Activated CD8-positive, alpha-beta T cell treated with anti-CD3 and anti-CD28 coated beads, Interleukin-2, amount 10 ng/mL, durations not matched to agents 7 days and 5 days (primary cell): ENCODE data around the gene MINAR1. TPM values are rescaled to one million over a fixed set of nuclear protein-coding genes. Genes with fewer than 3 reads are reported as not detected.
A peak's percentile ranks its signal among the peaks of the same experiment; 100 is the strongest.
"Not testable (repeated sequence)": the region's sequence is repeated elsewhere in the genome, so short reads cannot be mapped to it uniquely, and the experiment has no call there.

Experiments used
- ATAC-seq: fragments of 150-1000 bp; cut with Tn5 transposase; one replicate; pipeline ENCODE4 v1.10.0; 2021; ENCODE audit warnings: moderate library complexity
- CTCF ChIA-PET: fragments of 350-600 bp; sonication (Branson Sonifier 250); formaldehyde crosslinking; loops from one replicate; lab custom pipeline; 2021; ENCODE audit warnings: antibody characterized with exemption; lab: Charles Lee
- POLR2A ChIA-PET: fragments of 350-600 bp; sonication (Branson Sonifier 250); formaldehyde crosslinking; loops from one replicate; lab custom pipeline; 2021; ENCODE audit warnings: antibody characterized with exemption; lab: Charles Lee
- DNase-seq: peaks from one replicate; pipeline ENCODE4 v3.0.0-alpha.2; 2020
- H3K27ac Mint-ChIP-seq: one replicate; pipeline ENCODE4 v1.8.0; 2021; ENCODE audit warnings: mild to moderate bottlenecking, mixed read lengths
- H3K27me3 Mint-ChIP-seq: one replicate; pipeline ENCODE4 v1.8.0; 2021; ENCODE audit warnings: low read depth, mixed read lengths
- H3K36me3 Mint-ChIP-seq: one replicate; pipeline ENCODE4 v1.8.0; 2021; ENCODE audit warnings: low read depth, mixed read lengths
- H3K4me1 Mint-ChIP-seq: one replicate; pipeline ENCODE4 v1.8.0; 2021; ENCODE audit warnings: low read depth, mixed read lengths
- H3K4me3 Mint-ChIP-seq: one replicate; pipeline ENCODE4 v1.8.0; 2021; ENCODE audit warnings: mild to moderate bottlenecking, mixed read lengths
- H3K9me3 Mint-ChIP-seq: one replicate; pipeline ENCODE4 v1.8.0; 2022; ENCODE audit warnings: mixed read lengths; ENCODE audit not compliant: insufficient read depth
- total RNA-seq, 2 experiments: library from RNA; stranded (reverse); gene quantifications; one replicate each; pipeline ENCODE4 v1.2.3, GENCODE V29; 2021

MINAR1 gene
- total RNA-seq, 2 experiments from 2014 or later: 0.57 to 0.71 TPM

DNA sequence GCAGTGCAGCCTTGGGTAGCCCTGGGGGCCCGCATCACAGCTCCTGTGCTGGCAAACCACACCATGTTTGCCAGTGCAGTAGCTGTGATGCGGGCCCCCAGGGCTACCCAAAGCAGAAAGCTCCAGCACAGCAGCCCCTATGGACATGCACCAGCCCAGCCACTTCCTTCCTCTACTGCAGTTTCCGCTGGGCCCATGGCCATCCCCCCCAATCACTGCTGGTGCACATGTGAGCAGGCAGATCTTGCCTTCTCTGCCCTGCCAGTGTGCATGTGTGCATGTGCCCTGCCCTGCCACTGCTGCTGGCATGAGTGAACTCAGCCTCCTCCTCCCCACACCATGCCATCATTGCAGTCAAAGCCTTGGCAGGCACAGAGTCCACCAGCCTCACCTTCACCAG lies 20.1 kb upstream of the MINAR1 start:
- ATAC-seq: no peak
- POLR2A ChIA-PET: no interaction called here

DNA sequence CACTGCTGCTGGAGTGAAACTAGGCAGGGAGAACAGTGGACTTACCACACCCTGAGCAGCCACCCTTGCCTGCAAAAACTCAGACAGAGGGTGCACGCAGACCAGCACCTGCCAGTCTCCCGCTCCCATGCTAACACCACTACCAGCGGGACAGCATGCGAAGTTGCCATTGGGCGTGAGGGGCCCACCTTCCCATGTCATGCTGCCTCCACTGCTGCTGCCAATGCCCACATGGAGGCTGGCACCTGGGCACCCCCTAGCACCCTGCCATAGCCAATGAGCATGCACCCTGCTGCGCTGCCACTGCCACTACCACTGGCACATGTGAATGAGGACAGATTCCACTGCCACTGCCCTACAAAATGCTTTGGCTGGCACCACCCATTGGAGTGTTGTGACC lies 19.7 kb upstream of the MINAR1 start:
- Mint-ChIP-seq H3K4me3 (no peak overlapping the region), H3K27me3 (no peaks in the 10 kb centered on the region), H3K27ac (no peak overlapping the region), H3K9me3 (no peaks in the 10 kb centered on the region), H3K36me3 (no peaks in the 10 kb centered on the region), H3K4me1 (no peaks in the 10 kb centered on the region)
- ChIA-PET POLR2A (no interaction called here), CTCF (no interaction called here)
- DNase-seq: no peak
- no peak for ATAC-seq

More for the DNA sequence above, 20.1 kb upstream of the MINAR1 start:
- CTCF ChIA-PET: no interaction called here
- Mint-ChIP-seq H3K36me3 (no peaks in the 10 kb centered on the region), H3K4me3 (no peak overlapping the region), H3K27ac (no peak overlapping the region), H3K9me3 (no peaks in the 10 kb centered on the region), H3K27me3 (no peaks in the 10 kb centered on the region), H3K4me1 (no peaks in the 10 kb centered on the region)
- DNase-seq: no peak

DNA sequence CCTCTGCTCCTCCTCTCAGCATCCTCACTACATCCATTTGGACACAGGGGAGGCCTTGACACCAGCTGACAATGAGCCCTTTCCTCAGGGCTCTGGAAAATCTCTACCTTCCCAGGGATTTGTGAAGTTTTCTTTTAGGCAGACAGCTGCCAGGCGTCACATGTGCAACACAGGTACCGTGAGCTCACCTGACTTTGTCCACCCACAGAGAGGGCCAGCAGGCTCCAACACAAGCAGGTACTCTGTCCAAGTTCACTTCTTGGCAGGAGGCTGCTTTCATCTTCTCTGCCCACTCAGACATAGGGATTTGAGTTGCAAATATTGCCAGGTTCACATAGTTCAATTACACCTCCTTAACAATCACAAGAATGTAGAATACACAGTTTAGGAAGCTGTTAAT lies 15.3 kb upstream of the MINAR1 start:
- H3K27me3 Mint-ChIP-seq: no peaks in the 10 kb centered on the region
- ChIA-PET POLR2A (no interaction called here), CTCF (interaction anchor here (1.7 kb wide), 1 partner anchor 179 kb away, joined by 4 read pairs; no protein-coding TSS in a partner anchor)
- H3K4me1 Mint-ChIP-seq: no peaks in the 10 kb centered on the region
- H3K9me3 Mint-ChIP-seq: no peaks in the 10 kb centered on the region
- DNase-seq: no peak
- H3K36me3 Mint-ChIP-seq: no peaks in the 10 kb centered on the region
- no peak overlapping the region for H3K27ac Mint-ChIP-seq
- H3K4me3 Mint-ChIP-seq: no peak overlapping the region
- no peak for ATAC-seq

DNA sequence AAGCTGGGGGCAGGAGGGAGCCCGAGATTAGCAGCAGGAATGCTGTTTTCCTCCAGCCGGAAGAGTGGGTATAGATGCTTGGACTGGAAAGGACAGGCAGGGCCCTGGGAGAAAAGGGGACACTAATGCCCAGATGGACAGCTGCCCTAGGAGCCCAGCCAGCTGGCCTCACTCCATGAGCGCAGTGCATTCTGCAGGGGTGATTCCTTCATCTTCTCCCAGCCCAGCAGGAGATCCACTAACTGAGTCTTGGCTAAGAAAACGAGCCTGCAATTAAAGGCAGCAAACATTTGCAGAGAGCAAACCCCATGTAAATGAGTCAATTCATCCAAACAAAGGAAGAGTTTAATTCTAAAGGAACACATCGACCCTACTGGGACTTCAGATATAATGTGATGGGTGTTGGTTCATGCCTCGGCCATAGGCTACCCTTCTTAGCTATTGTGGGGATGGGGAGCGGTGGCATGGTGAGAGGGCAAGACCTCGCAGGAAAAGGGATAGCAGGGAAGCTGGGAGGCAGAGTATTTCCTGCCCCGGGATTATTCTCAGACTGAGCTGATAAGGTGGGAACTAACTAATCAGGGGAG lies 13.3 kb upstream of the MINAR1 start:
- ChIA-PET POLR2A (no interaction called here), CTCF (interaction anchor here (1.3 kb wide), 1 partner anchor 38 kb away, joined by 3 read pairs; no protein-coding TSS in a partner anchor)
- ATAC-seq (no peak), DNase-seq (no peak)
- Mint-ChIP-seq H3K4me3 (no peak overlapping the region), H3K27ac (no peak overlapping the region), H3K36me3 (no peaks in the 10 kb centered on the region), H3K4me1 (no peaks in the 10 kb centered on the region), H3K27me3 (no peaks in the 10 kb centered on the region), H3K9me3 (no peaks in the 10 kb centered on the region)

DNA sequence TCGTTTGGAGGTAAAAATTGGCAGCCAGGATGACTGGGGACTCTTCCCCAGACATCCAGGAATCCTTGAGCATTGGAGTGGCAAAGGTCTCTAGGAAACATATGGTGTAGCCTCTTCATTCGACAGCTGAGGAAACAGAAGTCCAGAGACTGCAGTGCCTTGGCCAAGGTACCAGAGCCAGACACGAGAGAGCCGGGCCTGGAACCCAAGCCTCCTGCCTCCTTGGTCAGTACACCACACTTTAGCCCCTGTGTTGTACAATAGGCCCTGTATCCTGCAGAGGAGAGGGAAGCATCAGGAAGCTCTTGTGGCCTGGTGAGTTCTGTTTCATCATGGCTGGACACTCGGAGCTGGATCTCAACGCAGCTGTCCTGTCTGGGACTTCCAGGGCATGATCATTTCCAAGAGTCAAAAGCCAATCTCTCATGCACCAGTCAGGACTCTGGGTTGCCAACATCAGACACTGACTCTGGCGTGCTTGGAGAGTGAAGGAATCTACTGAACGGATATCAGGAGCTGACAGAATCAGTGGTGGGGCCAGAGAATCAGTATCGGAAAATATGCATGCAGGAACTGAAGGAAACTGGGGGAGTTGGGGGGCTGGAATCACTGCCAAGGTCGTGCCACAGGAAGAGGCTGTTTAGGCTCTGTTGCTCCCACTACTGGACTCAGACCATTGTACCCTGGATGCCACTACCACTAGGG lies 6.4 kb upstream of the MINAR1 start:
- Mint-ChIP-seq H3K4me1 (no peaks in the 10 kb centered on the region), H3K27me3 (peaks cover 26% of the 10 kb centered on the region), H3K27ac (no peak overlapping the region), H3K9me3 (no peaks in the 10 kb centered on the region), H3K36me3 (no peaks in the 10 kb centered on the region), H3K4me3 (no peak overlapping the region)
- ChIA-PET CTCF (interaction anchor here (0.6 kb wide), 1 partner anchor 1813 kb away, joined by 3 read pairs; no protein-coding TSS in a partner anchor), POLR2A (no interaction called here)
- ATAC-seq: no peak
- no peak for DNase-seq

DNA sequence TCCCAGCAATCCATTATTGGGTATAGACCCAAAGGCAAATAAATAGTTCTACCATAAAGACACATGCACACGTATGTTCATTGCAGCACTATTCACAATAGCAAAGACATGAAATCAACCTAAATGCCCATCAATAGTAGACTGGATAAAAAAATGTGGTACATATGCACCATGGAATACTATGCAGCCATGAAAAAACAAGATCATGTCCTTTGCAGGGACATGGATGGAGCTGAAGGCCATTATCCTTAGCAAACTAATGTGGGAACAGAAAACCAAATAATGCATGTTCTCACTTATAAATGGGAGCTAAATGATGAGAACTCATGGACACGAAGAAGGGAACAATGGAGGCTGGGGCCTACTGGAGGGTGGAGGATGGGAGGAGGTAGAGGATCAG lies 5.2 kb upstream of the MINAR1 start:
- POLR2A ChIA-PET, H3K9me3 Mint-ChIP-seq, H3K36me3 Mint-ChIP-seq, H3K4me3 Mint-ChIP-seq, ATAC-seq, H3K4me1 Mint-ChIP-seq, H3K27ac Mint-ChIP-seq, DNase-seq: not testable (repeated sequence)
- CTCF ChIA-PET: interaction anchor here (1.4 kb wide), 1 partner anchor 46 kb away, joined by 3 read pairs; no protein-coding TSS in a partner anchor
- peaks cover 34% of the 10 kb centered on the region for H3K27me3 Mint-ChIP-seq

DNA sequence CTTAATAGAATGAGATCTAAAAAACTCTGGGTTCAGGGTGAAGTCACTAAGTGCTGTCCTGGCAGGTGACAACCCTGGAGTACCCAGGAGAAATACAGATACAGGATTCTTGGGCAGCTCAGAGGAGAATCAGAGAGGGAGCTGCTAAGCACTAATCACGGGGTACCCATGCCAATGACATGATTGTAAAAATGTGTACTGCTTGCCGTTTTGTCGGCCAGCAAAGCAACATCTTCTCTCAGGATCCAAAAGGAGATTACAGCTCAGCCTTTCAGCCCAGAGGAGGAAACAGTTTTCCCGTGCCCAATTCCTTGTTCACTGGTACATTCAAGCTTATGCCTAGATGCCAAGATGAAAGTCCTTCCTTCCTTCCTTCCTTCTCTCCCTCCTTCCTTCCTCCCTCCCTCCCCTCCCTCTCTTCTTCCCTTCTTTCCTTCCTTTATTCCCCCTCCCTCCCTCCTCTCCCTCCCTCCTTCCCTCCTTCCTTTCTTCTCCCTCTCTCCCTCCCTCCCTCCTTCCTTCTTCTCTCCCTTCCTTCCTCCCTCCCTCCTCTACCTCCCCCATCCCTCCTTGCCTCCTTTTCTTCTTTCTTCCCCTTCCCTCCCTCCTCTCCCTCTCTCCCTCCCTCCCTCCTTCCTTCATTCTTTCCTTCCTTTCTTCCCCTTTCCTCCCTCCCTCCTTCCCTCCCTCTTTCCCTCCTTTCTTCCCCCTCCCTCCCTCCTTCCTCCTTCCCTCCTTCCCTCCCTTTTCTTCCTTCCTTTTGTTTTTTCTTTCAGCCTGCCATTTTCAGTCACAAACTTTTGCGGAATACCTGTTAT lies 4.1 kb upstream of the MINAR1 start:
- peaks cover 41% of the 10 kb centered on the region for H3K27me3 Mint-ChIP-seq
- H3K36me3 Mint-ChIP-seq: no peaks in the 10 kb centered on the region
- H3K27ac Mint-ChIP-seq: no peak overlapping the region
- ChIA-PET CTCF (interaction anchor here (1.4 kb wide), 1 partner anchor 47 kb away, joined by 3 read pairs; no protein-coding TSS in a partner anchor), POLR2A (interaction anchor here (0.9 kb wide), 1 partner anchor 19 kb away, joined by 3 read pairs; no protein-coding TSS in a partner anchor)
- DNase-seq (no peak), ATAC-seq (no peak)
- no peak overlapping the region for H3K4me3 Mint-ChIP-seq
- H3K9me3 Mint-ChIP-seq: no peaks in the 10 kb centered on the region
- H3K4me1 Mint-ChIP-seq: peaks cover 8% of the 10 kb centered on the region

DNA sequence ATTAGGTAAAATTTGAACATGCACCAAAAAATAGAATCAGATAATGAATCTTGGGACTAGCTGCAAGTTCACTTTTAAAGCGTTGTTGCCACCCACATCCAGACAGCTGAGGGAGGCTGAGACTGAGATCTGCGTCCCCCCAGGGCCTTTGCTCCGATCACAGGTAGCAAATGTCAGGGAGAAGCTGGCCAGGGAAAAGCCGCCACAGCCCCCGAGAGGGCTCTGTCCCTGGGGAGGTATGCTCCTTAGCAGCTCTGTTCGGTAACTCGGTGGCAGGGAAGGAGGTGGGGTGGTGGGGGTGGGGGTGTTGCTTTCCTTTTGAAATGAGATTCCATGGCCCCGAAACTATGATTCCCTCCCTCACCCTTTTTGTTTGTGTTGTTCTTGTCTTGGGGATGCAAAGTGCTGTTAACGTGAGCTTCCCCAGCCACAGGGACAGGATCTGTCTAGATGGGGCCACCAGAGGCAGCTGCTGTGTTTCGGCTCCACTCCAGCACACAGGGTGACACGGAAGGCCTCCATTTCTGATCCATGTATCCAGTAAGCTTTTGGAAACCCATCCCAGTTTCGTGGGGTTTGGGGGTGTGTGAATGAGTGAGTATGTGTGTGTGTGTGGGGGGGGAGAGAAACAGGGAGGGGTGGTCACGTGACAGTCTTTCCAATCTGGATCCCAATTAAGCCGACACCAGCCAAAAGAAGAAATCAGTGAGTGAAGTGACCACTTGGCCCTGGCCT lies 1.1 kb upstream of the MINAR1 start:
- no peak for ATAC-seq
- Mint-ChIP-seq H3K9me3 (no peaks in the 10 kb centered on the region), H3K4me1 (peaks cover 8% of the 10 kb centered on the region), H3K36me3 (no peaks in the 10 kb centered on the region), H3K27me3 (peaks cover 64% of the 10 kb centered on the region), H3K27ac (no peak overlapping the region), H3K4me3 (no peak overlapping the region)
- ChIA-PET POLR2A (no interaction called here), CTCF (no interaction called here)
- DNase-seq: no peak

DNA sequence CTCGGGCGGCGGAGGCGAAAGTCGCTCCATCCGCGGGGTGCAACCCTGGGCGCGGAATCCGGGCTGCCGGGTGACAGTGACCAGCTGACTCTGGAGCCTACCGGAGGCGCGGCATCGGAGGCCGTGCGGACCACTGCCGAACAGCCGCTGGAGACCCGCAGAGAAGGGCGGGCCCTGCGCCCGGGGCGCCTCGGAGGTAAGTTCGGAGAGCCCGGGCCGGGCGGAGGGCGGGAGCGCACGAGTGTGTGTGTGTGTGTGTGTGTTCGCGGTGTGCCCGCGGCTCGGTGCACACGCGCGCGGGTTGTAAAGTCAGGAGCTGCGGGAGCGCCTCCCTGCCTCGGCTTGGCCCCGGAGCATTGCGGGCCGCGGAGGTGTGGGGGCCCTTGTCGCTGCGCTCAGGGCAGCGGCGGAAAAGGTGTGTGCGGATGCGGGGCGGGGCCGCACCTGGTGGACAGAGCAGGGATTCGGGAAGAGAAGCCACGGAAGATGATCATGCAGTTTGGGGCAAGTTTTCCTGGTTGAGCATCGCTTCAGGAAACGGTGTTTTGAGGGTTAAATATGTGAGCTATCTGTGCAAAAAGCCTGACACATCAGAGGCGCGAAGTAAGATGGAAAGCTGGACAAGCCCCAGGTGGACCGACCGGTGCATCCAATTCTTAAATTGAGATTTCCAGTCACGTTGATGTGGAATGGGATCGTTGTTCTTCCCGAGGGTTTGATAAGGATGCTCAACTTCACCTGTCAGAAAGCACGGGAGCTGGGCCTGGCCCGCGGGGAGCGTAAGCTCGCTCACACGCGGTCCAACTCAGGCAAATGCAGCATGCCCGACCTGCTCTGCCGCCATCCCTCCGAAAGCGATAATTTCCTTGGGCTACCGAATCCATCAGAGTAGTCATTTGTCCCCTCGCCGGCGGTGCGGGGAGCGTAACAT lies 474 bp downstream of the MINAR1 start:
- no peak for DNase-seq

DNA sequence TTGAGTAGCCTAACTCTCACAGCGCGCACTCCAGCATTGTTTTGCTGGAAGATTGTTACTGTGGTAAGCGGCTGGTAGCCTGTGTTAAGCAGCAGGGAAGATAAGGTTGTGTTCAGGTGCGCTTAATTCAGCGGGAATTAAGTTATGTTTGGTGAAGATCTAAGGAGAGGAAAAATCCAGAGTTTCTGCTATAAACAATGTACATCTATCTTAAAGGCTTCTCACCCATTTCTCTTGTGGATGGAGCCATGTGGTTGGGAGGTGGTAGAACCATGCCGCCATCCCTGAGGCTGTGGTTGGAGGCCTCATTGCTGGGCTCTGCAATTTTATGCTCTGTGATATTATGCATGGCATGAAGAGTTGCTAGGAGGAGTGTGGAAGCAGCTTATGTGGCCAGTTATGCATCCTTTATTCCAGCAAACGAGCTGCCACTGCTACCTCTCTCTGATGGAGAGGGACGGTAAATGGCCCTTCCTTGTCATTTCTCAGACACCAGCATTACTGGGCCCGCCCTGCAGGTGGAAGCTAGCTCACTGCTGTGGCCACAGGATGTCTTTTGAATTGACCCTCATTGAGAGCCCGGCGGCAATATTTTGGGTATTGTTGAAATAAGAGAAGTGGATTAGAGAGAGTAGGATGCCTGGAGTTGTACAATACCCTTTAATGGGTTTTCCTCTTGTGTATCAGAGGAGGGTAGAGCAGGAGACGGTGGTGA lies 1.3 kb downstream of the MINAR1 start:
- Mint-ChIP-seq H3K9me3 (no peaks in the 10 kb centered on the region), H3K4me1 (peaks cover 8% of the 10 kb centered on the region), H3K36me3 (no peaks in the 10 kb centered on the region), H3K27me3 (peaks cover 59% of the 10 kb centered on the region), H3K4me3 (peak overlapping the region; percentile 19), H3K27ac (no peak overlapping the region)
- no peak for DNase-seq
- no peak for ATAC-seq
- CTCF ChIA-PET: no interaction called here
- POLR2A ChIA-PET: no interaction called here

More for the DNA sequence above, 474 bp downstream of the MINAR1 start:
- CTCF ChIA-PET: no interaction called here
- POLR2A ChIA-PET: no interaction called here
- Mint-ChIP-seq H3K27ac (no peak overlapping the region), H3K4me1 (peaks cover 8% of the 10 kb centered on the region), H3K36me3 (no peaks in the 10 kb centered on the region), H3K4me3 (peak overlapping the region; percentile 19), H3K27me3 (peaks cover 60% of the 10 kb centered on the region), H3K9me3 (no peaks in the 10 kb centered on the region)
- peak; percentile 63 for ATAC-seq
